Mononuclear cell (primary cell): ENCODE results near the gene TRIAP1. TPM values are rescaled to one million over a fixed set of nuclear protein-coding genes. Genes with fewer than 3 reads are reported as not detected.

Experiments
- total RNA-seq: library from RNA; depleted of rRNA; stranded (reverse); fragments of >200 nt; gene quantifications from one replicate; pipeline ENCODE4 v1.2.3, GENCODE V29; 2012

Gene TRIAP1
- total RNA-seq, 1 donor, result 25.6 TPM

Other genes starting within 250 kb of the TRIAP1 start
- gene RPLP0, start 245.3 kb downstream of the TRIAP1 start, total RNA-seq, result 2,452 TPM
- 80.8 TPM for gene PXN, start 180.7 kb downstream of the TRIAP1 start, total RNA-seq
- gene RNU4-2, start 154.5 kb downstream of the TRIAP1 start, total RNA-seq, result under 0.01 TPM
- under 0.01 TPM for gene RNU4-1, start 153.1 kb downstream of the TRIAP1 start, total RNA-seq
- gene SIRT4, start 144.1 kb downstream of the TRIAP1 start, total RNA-seq, result 0.10 TPM
- gene PLA2G1B, start 118.6 kb downstream of the TRIAP1 start, total RNA-seq, result 0.31 TPM
- not detected for gene MSI1, start 77.2 kb downstream of the TRIAP1 start, total RNA-seq
- 138 TPM for gene COX6A1, start 8.3 kb downstream of the TRIAP1 start, total RNA-seq
- 11.0 TPM for gene GATC, start 60 bp upstream of the TRIAP1 start, total RNA-seq
- 84.7 TPM for gene SRSF9, start 23.4 kb upstream of the TRIAP1 start, total RNA-seq
- 34.0 TPM for gene DYNLL1, start 49.7 kb upstream of the TRIAP1 start, total RNA-seq
- 4.5 TPM for gene COQ5, start 82.8 kb upstream of the TRIAP1 start, total RNA-seq
- gene RNF10, start 88.0 kb upstream of the TRIAP1 start, total RNA-seq, result 218 TPM
- gene POP5, start 135.0 kb upstream of the TRIAP1 start, total RNA-seq, result 12.7 TPM
- gene CABP1, start 194.2 kb upstream of the TRIAP1 start, total RNA-seq, result not detected
- gene MLEC, start 240.8 kb upstream of the TRIAP1 start, total RNA-seq, result 11.5 TPM